HG03460 (cell line): ENCODE results near the gene DTHD1.

ENCODE experiments used
- ATAC-seq: cut with Tn5 transposase; IDR thresholded peaks from one replicate; pipeline ENCODE4 v1.9.1; 2021; ENCODE audit not compliant: unreplicated experiment

Gene DTHD1

DNA sequence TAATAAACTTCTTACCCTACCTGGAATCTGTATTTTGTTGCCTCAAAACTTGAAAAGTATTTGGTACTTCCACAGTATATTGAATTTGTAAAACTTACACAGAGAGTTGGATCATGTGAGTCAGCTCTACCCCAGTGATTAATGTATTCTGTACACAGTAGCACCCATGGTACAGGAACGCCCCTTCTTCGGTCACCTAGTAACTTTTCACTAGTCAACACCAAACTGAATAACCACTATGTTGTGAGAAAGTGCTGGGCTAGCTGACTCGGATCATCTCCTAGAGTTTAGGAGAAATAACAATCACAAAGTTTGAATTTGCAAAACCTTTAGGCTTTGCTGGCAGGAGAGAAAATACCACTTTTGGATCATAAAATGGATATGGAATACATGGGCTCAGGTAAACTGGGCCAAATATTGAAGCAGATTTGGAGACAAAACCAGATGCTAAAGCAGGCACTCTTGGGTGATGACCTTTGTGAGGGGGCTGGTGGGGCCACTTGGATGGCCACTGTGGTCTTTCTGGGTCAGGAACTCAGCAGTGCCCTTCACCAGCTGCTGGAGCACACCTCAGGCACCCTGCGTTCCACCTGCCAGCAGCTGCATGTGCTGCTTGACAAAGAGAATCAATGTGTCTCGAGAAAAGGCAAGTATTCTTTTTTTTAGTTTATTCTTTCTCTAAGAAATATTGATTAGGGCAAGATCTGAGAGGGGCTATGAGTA, at the start of gene DTHD1:
Gene DTHD1 (plus strand): TSS at position 233 of the 723 bp plus-strand sequence. CDS start 143 bp downstream, at position 376.
- no peak for ATAC-seq

- no peak for ATAC-seq
These were observed 47.7 kb upstream of the DTHD1 start for GRCh38 chr4:36233567-36234266.

- no peak for ATAC-seq
These were observed 46.1 kb upstream of the DTHD1 start for GRCh38 chr4:36235306-36235705.

- no peak for ATAC-seq
These were observed 45.3 kb upstream of the DTHD1 start for GRCh38 chr4:36236159-36236558.

DNA sequence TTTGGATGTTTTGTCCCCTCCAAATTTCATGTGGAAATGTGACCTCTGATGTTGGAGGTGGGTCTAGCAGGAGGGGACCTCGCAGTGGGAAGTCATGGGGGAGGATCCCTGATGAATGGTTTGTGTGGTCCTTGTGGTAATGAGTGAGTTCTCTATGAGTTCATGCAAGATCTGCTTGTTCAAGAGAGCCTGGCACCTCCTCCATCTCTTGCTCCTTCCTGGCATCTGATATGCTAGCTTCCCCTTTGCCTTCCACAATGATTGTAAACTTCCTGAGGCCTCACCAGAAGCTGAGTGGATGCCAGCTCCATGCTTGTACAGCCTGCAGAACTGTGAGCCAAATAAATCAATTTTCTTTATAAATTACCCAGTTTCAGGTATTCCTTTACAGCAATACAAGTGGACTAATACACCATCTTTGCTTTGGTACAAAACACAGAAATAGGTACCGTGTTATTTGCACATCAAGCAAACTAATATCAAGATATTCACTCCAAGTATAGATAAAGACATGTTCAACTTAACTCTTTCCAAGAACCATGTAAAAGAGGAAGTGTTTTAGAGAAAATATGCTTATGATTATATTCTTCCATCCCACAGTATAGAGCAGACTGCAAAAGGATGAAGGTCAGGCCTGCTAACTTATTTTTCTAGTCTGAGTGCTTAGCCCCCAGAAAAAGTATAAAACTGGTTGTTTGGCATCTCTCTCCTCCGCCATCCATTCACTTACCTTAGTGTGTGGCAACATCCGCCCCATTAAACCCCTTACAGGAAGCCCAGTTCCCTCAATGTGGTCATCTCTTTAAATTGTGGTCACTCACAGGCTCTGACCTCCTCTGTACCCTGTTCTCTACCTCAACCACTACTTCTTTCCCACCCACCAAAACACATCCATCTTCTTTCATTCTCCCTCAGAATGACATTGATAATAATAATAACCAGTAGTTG, 43.8 kb upstream of the DTHD1 start:
- no peak for ATAC-seq

DNA sequence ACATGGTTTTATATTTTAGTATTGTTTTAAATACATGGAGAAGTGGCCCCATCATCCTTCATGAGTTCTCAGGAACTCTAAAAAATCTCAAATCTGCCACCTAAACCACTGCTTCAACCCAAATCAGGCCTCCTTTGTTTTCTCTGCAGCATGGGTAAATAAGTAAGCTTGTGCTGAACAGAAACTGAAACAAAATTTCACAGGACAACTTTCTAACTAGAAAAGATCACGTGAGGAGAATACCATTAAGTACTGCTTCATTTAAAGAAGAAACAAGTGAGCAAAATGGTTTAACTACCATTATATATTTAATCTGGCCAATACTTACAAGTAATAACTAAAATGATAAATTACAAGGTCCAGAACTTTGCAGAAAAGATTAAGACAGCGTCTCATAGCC, 39.6 kb upstream of the DTHD1 start:
- ATAC-seq = peak; percentile 46

GRCh38 chr4:36242629-36243354, 38.6 kb upstream of the DTHD1 start:
- ATAC-seq = no peak

- ATAC-seq = peak; percentile 34
These were observed 37.8 kb upstream of the DTHD1 start for GRCh38 chr4:36243355-36244256.

- peak; percentile 53 for ATAC-seq
These were observed 36.9 kb upstream of the DTHD1 start, which contains the start of gene ARAP2 for GRCh38 chr4:36244257-36245082. Gene ARAP2 (minus strand): TSS chr4:36244514. CDS start chr4:36229486, 15,028 bp downstream.

GRCh38 chr4:36249610-36250009, 31.8 kb upstream of the DTHD1 start:
- no peak for ATAC-seq

DNA sequence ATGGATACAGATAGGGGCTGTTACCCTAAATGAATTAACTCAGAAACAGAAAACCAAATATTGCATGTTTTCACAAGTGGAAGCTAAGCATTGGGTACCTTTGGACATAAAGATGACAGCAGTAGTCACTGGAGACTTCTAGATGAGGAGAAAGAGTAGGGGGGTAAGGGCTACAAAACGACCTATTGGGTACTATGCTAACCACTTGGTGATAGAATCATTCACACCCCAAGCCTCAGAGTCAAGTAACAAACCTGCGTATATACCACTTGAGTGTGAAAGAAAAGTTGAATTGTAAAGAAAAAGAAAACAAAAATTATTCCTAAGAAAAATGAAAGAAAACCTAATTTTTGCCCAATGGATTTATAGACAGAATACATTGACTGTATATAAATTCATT, 29.4 kb upstream of the DTHD1 start:
- no peak for ATAC-seq

DNA sequence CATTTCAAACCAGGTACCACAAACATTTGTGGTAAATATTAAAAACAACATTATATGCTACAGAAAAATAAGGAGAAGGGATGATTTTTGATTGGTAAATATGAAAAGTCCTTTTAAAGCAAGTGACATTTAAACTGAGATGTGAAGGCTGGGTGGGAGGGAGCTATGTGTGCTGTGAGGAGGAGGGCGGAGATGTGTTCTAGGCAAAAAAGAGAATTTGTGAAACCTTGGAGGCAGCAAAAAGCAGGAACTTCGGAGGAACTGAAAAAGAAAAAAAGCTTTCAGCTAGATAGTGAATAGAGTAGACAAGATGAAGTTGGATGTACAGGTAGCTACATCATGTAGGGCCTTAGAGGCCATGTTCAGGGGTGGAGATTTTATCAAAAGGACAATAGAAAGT, 27.0 kb upstream of the DTHD1 start:
- no peak for ATAC-seq

GRCh38 chr4:36255577-36255976, 25.8 kb upstream of the DTHD1 start:
- ATAC-seq = peak; percentile 85

DNA sequence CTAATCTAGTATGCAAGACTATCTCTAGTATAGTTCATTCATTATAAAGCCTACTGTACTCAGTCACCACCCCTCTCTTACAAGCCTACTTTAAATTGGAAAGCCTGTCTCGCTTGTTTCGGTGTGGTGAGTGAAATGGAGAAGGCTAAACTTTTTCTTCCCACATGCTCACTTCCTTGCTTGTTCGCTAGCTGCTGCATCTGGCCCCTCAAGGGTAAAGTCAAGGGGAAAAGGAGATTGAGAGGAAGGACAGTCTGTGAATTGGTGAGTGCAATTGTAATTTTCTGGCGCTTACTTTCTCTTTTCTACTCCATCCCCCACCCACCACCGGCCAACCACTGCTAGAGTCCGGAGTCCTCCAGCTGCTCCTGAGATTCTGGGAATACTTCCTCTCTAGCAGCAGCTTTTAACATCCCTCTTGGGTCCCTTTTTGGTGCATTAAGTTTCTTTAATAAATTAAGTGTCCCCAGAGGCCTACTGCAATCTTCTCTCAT, 25.0 kb upstream of the DTHD1 start:
- peak; percentile 49 for ATAC-seq

DNA sequence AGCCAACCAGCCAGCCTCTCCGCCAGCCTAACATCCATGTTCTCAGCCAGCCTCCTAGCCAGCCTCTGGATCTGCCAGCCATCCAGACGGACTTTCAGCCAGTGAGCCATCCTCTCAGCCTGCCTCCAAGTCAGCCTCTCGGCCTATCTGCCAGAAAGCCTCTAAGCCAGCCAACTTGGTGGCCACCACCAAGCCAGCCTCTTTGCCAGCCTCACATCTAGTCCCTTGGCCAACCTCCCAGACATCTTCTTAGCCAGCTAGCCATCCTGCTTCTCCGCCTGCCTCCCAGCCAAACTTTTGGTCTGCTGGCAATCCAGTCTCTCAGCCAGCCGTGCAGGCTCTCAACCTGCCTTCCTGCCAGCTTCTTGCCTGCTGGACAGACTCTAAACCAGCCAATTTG, 20.7 kb upstream of the DTHD1 start:
- no peak for ATAC-seq

- ATAC-seq = no peak
These were observed 17.1 kb upstream of the DTHD1 start for GRCh38 chr4:36264207-36264826.

GRCh38 chr4:36267486-36268268, 13.7 kb upstream of the DTHD1 start:
- no peak for ATAC-seq
